OCI-LY7 (cell line): Measurements from ENCODE around the gene RAD23B.

Experiments used
- EZH2phosphoT487 ChIP-seq: fragments of 200-600 bp; sonication (generic); IDR thresholded peaks from 2 replicates; pipeline ENCODE4 v1.6.1; 2018; ENCODE audit warnings: low read depth, borderline replicate concordance, mild to moderate bottlenecking, mixed run types, antibody characterized with exemption, low read length, moderate library complexity, mixed read lengths
- TF ChIP-seq, protein P1 (sequence below): fragments of 200-600 bp; sonication (generic); conservative IDR thresholded peaks from 2 replicates; pipeline ENCODE4 v1.5.1; 2014; ENCODE audit warnings: mild to moderate bottlenecking, antibody characterized with exemption, low read length, moderate library complexity, mixed read lengths

DNA sequence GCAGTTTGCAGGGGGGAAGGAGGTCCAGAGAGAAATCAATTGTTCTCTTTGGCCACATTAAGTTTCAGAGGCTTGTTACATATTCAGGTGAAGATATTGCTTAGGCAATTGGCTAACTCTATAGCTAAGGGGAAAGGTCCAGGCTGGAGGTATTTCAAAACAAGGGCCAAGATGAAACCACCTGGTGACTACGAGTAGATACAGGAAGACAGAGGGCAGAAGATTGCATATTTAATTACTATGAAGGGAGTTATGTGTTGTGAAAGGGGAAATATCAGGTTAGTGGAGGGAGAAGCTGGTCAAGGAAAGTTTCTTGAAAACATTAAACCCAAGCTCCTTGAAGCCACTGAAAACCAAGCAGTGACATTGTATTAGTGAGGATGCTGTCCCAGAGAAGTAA lies 1.9 kb upstream of the RAD23B start:
- TF ChIP-seq, protein P1, sequence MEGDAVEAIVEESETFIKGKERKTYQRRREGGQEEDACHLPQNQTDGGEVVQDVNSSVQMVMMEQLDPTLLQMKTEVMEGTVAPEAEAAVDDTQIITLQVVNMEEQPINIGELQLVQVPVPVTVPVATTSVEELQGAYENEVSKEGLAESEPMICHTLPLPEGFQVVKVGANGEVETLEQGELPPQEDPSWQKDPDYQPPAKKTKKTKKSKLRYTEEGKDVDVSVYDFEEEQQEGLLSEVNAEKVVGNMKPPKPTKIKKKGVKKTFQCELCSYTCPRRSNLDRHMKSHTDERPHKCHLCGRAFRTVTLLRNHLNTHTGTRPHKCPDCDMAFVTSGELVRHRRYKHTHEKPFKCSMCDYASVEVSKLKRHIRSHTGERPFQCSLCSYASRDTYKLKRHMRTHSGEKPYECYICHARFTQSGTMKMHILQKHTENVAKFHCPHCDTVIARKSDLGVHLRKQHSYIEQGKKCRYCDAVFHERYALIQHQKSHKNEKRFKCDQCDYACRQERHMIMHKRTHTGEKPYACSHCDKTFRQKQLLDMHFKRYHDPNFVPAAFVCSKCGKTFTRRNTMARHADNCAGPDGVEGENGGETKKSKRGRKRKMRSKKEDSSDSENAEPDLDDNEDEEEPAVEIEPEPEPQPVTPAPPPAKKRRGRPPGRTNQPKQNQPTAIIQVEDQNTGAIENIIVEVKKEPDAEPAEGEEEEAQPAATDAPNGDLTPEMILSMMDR = no peak
- no peak for TF ChIP-seq EZH2phosphoT487
